Breast epithelium (tissue), 3 donors: Measurements from ENCODE around the gene ZCCHC14.

Experiments
- POLR2A ChIP-seq: fragments of 450-650 bp; IDR thresholded peaks from one replicate; pipeline ENCODE4 v1.6.1; 2016; ENCODE audit warnings: antibody characterized with exemption, mild to moderate bottlenecking, moderate library complexity
- POLR2AphosphoS5 ChIP-seq, 3 donors: sonication (generic); formaldehyde crosslinking; IDR thresholded peaks; one replicate each; pipeline ENCODE4 v1.6.1; 2017; ENCODE audit warnings: antibody characterized with exemption in 3 of 3
- TF ChIP-seq, protein P1 (sequence below), 3 donors: fragments of 450-650 bp; IDR thresholded peaks; one replicate each; pipeline ENCODE4 v1.5.1; 2016 to 2017; ENCODE audit warnings: antibody characterized with exemption in 3 of 3, mild to moderate bottlenecking in 3 of 3, moderate library complexity in 3 of 3

DNA sequence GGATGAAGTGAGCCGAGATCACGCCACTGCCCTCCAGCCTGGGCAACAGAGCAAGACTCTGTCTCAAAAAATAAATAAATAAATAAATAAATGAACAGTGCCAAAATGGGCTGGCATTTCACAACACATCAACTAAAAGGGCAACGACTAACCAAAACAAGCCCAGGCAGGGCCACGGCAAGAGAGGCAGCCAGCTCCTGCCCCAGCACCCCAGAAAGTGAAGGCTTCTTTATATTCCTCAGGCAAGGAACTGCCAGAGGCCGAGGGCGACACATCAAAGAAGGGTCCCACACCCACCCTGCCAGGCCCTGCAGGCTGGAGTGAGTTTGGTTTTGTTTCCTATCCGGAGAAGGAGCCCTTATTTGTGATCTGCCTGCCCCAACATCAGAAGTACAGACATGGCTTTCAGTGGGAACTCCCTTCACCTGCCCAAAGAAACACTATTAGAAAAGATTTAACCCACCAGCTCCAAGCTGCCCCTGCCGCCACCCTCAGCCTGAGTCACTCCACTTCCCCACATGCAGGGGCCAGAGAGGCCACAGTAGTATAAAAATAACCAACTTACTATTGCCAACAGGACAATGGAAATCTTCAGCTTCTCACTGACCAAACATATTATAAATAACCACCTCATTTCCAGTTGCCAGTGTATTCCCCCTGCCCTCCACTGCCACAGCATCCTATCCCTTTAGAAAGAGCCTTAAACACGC lies 117.2 kb downstream of the ZCCHC14 start:
- TF ChIP-seq, protein P1, sequence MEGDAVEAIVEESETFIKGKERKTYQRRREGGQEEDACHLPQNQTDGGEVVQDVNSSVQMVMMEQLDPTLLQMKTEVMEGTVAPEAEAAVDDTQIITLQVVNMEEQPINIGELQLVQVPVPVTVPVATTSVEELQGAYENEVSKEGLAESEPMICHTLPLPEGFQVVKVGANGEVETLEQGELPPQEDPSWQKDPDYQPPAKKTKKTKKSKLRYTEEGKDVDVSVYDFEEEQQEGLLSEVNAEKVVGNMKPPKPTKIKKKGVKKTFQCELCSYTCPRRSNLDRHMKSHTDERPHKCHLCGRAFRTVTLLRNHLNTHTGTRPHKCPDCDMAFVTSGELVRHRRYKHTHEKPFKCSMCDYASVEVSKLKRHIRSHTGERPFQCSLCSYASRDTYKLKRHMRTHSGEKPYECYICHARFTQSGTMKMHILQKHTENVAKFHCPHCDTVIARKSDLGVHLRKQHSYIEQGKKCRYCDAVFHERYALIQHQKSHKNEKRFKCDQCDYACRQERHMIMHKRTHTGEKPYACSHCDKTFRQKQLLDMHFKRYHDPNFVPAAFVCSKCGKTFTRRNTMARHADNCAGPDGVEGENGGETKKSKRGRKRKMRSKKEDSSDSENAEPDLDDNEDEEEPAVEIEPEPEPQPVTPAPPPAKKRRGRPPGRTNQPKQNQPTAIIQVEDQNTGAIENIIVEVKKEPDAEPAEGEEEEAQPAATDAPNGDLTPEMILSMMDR (IDR thresholded peaks at IDR 0.05): no peak
- TF ChIP-seq POLR2A (no peak), POLR2AphosphoS5 (IDR thresholded peaks at IDR 0.05) (no peak)
